Measurements from ENCODE around the gene TEK.

TEK gene

GRCh38 chr9:27279611-27280010, 170.6 kb downstream of the TEK start:
- Histone ChIP-seq H3K79me2 (ENCODE audit: control insufficient read depth, low read length) (no peaks in the 10 kb centered on the region), H3K27me3 (ENCODE audit: control insufficient read depth, low read length) (peaks cover 11% of the 10 kb centered on the region), H3K9me2 (replicated peaks; ENCODE audit: control insufficient read depth, low read length) (no peaks in the 10 kb centered on the region), H3F3A (ENCODE audit: control insufficient read depth, insufficient read depth) (no peaks in the 10 kb centered on the region), H3K4me2 (ENCODE audit: low read length) (no peak overlapping the region), H3K27ac (ENCODE audit: low read depth, low read length) (no peak overlapping the region), H3K4me3 (ENCODE audit: low read length) (no peak overlapping the region), H3K9me3 (ENCODE audit: control insufficient read depth, insufficient read depth, low read length) (no peaks in the 10 kb centered on the region), H4K20me1 (ENCODE audit: control insufficient read depth, insufficient read depth, low read depth, low read length) (no peaks in the 10 kb centered on the region), H3K36me3 (ENCODE audit: control insufficient read depth, low read length) (no peaks in the 10 kb centered on the region), H3K4me1 (ENCODE audit: control insufficient read depth, low read length) (peaks cover 6% of the 10 kb centered on the region)
- TF ChIP-seq, protein P1, sequence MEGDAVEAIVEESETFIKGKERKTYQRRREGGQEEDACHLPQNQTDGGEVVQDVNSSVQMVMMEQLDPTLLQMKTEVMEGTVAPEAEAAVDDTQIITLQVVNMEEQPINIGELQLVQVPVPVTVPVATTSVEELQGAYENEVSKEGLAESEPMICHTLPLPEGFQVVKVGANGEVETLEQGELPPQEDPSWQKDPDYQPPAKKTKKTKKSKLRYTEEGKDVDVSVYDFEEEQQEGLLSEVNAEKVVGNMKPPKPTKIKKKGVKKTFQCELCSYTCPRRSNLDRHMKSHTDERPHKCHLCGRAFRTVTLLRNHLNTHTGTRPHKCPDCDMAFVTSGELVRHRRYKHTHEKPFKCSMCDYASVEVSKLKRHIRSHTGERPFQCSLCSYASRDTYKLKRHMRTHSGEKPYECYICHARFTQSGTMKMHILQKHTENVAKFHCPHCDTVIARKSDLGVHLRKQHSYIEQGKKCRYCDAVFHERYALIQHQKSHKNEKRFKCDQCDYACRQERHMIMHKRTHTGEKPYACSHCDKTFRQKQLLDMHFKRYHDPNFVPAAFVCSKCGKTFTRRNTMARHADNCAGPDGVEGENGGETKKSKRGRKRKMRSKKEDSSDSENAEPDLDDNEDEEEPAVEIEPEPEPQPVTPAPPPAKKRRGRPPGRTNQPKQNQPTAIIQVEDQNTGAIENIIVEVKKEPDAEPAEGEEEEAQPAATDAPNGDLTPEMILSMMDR (IDR thresholded peaks at IDR 0.05; ENCODE audit: low read depth, low read length, poor library complexity, severe bottlenecking) = no peak
- no peak for TF ChIP-seq EZH2phosphoT487 (IDR thresholded peaks at IDR 0.05; ENCODE audit: borderline replicate concordance, low read length)

All from DOHH2 (cell line).